ENCODE data around the gene ACSF3.
A peak's percentile ranks its signal among the peaks of the same experiment; 100 is the strongest.

ACSF3 gene

DNA sequence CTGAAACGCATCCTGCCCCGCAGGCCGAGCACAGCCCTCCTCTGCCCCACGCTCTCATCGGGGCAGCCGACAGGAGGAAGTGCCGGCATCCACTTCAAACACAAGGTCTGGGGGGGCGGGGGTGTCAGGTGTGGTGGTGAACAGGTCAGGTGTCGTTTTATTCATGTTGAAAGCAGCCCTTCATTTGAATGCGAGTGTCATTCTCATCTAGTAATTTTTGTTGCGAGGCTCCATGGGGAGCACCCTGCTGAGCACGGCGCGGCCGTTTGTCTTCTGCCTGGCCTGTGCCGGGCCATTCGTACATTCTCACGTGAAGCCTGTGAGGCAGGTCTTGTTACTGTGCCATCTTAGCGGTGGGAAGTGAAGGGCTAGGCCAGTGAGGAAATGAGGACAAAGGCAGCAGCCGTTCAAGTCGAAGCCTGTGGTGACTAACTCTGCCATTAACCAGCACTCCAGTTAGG is 1.9 kb downstream of the ACSF3 start:
- DNase-seq: no peak

DNA sequence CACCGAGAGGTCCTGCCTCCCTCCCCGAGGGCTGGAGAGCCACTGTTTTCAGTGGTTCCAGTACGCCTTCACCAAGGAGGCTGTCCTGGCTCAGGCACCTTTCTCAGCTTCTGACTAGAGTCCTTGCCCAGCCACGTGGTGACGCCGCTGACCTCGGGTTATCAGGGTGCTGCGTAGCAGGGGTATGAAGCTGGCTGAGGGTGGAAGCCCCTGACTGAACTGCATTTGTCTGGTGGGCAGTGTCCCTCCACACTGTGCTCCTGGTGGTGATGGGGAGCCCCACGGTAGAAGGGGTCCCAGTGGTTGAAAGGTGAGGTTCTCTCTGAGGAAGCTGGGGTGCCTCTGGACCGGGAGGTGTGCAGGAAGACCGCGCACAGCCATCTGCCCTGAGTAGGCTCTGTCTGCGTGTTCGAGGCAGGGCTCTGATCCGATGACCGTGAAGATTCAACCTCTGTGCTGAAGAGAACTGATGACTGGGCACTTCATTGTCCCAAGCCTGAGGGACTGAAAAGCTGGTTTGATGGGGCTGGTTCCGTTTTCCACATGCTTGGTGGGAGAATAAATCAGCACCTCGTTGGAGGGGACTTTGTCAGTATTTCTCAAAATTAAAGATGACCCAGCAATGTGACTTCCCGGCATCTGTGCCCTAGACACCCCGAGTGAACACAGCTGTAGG is 2.5 kb downstream of the ACSF3 start:
- DNase-seq: no peak

DNA sequence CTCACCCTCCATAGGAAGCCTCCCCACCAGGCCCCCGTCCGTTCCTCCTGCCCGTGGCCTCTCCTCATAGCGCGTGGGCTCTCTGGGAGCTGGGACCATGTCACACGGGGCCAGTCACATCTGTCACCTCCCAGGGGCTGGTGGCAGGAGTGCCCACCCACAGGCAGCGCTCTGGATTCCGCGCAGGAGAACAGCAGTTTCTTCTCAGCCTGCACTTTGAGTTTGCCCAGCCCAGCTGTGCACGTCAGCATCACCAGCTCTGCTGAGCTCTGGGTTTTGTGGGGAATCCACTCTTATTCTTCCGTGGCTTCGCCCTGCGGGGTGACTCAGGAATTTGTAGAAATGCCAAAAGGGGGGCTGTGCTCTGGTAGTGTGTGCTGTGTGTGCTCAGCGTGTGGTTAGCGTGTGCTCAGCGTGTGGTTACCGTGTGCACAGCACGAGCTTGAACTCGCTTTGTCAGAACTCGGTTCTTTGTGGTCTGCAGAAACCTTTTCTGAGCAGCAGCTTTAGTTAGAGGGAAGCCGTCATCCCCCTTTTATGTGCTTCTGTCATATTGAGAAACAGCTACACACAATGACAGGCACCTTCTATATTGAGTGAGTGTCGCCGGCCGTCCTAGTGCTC is 3.2 kb downstream of the ACSF3 start:
- DNase-seq: no peak

GRCh38 chr16:89097392-89097772 is 3.7 kb downstream of the ACSF3 start:
- DNase-seq: no peak

GRCh38 chr16:89098767-89099430 is 5.2 kb downstream of the ACSF3 start:
- no peak for DNase-seq

DNA sequence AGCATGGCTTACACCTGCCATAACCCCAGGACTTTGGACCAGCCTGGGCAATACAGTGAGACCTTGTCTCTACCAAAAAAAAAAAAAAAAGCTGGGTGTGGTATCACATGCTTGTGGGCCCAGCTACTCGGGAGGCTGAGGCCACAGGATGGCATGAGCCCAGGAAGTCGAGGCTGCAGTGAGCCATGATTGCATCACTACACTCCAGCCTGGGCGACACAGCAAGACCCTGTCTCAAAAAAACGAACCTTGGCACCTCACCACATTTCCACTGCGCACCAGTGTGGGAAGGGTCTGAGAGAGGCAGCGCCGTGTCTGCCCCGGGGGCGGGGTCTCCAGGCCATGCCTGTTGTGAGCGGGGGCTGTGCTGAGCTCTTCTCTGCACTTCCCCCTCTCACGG is 6.3 kb downstream of the ACSF3 start:
- DNase-seq: peak; percentile 18

DNA sequence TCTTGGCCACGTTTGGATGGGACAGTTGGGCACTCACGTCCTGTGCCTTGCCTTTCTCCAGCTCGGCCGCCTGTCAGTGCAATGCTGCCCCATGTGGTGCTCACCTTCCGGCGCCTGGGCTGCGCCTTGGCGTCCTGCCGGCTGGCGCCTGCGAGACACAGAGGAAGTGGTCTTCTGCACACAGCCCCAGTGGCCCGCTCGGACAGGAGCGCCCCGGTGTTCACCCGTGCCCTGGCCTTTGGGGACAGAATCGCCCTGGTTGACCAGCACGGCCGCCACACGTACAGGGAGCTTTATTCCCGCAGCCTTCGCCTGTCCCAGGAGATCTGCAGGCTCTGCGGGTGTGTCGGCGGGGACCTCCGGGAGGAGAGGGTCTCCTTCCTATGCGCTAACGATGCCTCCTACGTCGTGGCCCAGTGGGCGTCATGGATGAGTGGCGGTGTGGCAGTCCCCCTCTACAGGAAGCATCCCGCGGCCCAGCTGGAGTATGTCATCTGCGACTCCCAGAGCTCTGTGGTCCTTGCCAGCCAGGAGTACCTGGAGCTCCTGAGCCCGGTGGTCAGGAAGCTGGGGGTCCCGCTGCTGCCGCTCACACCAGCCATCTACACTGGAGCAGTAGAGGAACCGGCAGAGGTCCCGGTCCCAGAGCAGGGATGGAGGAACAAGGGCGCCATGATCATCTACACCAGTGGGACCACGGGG is 7.1 kb downstream of the ACSF3 start:
- DNase-seq: no peak

DNA sequence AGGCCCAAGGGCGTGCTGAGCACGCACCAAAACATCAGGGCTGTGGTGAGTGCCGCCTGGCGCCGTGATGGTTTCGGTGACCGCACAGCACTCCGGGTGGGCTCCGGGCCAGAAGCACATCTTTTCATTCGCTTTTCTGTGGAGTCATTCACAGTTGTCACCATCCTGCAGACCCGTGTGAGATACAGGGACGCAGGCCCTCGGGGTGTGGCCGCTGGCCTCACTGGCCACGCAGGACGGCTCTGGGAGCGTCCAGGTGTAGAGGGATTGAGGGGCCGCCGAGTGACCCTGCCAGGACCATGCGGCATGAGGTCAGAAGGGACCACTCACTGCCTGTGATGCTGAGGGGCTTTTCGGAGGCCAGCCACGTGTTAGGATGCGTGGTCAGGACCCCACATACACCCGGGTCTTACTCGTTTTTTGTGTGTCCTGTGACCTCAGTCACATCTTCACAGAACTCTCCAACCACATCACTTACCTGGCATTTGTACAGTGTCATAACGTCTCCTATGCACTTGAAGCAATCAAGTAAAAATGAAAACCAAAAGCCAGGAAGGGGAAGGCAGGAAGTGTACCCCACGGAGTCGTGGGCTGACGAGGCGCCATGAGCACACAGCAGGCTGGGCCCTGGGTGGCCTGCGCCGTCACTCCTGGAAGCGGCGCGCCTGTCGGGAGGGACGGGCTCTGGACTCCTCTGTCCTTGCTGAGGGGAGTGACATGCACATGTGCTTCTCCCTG is 7.8 kb downstream of the ACSF3 start:
- no peak for DNase-seq

GRCh38 chr16:89102041-89102471 is 8.4 kb downstream of the ACSF3 start:
- DNase-seq: peak; percentile 51

GRCh38 chr16:89102481-89103073 is 8.9 kb downstream of the ACSF3 start:
- no peak for DNase-seq

DNA sequence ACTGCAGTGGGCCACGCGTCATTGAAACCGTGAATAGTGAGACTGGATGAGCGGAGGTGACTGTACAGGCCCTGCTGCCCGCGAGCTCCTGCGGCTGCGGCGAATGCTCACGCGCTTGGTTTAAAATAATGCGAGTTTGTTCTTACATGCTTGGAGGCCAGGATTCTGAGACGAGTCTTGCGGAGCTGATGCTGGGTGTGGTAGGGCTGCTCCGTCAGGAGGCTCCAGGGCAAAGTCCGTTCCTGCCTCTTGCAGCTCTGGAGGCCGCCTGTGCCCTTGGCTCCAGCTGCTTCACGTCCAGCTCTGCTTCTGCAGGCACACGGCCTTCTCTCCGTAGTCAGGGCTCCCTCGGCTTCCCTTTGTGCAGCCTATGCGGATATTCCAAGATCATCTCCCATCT is 9.5 kb downstream of the ACSF3 start:
- no peak for DNase-seq

- no peak for DNase-seq
Measured at GRCh38 chr16:89103781-89104180, 10.1 kb downstream of the ACSF3 start.

DNA sequence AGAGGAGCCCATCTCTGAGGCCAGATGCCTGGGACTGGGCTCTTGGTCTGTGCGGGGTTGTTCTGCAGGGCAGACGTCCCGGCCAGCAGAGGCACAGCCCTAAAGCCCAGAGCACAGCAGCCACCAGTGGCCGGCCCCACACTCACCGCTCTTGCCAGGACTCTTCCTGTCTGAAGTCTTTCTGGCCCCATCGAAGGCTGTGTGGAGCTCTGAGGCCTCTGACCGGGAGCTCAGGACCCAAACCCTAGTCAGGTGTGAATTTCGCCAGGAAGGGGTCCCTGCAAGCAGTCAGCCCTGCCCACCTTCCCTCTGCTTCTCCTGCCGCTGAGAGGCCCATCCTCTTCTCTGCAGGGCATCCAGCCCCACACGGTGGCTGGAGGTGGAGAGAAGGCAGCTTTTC is 10.7 kb downstream of the ACSF3 start:
- DNase-seq: no peak

GRCh38 chr16:89104930-89105571 is 11.4 kb downstream of the ACSF3 start:
- DNase-seq: no peak

GRCh38 chr16:89105599-89106151 is 12.0 kb downstream of the ACSF3 start:
- DNase-seq: no peak

- DNase-seq: no peak
Measured at GRCh38 chr16:89106533-89107202, 13.0 kb downstream of the ACSF3 start.

GRCh38 chr16:89107203-89107582 is 13.5 kb downstream of the ACSF3 start:
- no peak for DNase-seq

DNA sequence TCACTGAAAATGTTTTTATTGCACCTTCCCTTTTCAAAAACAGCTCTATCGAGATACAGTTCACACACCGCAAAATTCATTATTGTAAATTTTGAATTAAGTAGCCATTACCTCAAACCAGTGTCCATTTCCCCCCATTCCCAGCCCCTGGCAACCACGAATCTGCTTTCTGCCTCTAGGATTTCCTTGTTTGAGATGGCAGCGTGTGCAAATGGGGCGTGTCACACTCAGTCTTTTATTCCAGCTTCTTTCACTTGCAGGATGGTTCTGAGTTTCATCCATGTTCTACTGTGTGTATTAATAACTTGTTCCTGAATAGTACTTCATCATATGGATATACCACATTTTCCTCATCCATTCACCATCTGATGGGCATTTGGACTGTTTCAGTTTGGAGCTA is 14.8 kb downstream of the ACSF3 start:
- no peak for DNase-seq

DNA sequence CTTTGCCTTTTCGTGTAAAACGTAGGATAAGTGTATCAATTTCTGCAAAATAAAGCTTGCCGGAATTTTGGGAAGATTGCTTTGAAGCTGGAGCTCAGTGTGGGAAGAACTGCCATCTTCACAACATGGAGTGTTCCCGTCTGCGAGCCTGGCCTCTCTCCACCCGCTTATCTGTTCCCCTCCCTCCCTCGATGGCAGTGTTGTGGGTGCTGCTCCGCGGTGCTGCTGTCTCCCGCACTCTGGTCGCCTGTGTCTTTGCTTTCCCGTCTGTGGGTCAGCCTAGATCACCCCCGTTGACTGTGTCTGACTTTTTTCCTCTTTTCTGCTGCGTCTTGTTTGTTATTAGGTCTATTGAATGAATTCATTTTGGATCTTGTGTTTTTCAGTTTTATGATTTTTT is 17.0 kb downstream of the ACSF3 start:
- DNase-seq: no peak

- DNase-seq: no peak
Measured at GRCh38 chr16:89111263-89111662, 17.6 kb downstream of the ACSF3 start.

Measured in hematopoietic multipotent progenitor cell treated with erythropoietin and hydrocortisone succinate and interleukin-3 and kit ligand, for 6 days (in vitro differentiated cells).